ENCODE measurements around the gene AQP5.

The AQP5 gene

GRCh38 chr12:49948866-49949845 lies 12.5 kb upstream of the AQP5 start:
- DNase-seq, result no peak
- 89% methylated on average over 11 of the region's 13 CpGs for WGBS

GRCh38 chr12:49949866-49950265 lies 11.8 kb upstream of the AQP5 start:
- H3K79me1 ChIP-seq (replicated peaks; ENCODE audit: low read length, poor library complexity, severe bottlenecking), result no peaks in the 10 kb centered on the region
- H2AK5ac ChIP-seq (ENCODE audit: low read length, severe bottlenecking), result no peak overlapping the region
- no peak for DNase-seq
- peaks cover 2% of the 10 kb centered on the region for H3K4me1 ChIP-seq (ENCODE audit: control insufficient read depth, insufficient read depth, low read depth, low read length)
- H4K91ac ChIP-seq (ENCODE audit: low read length), result no peak overlapping the region
- H3K4ac ChIP-seq (ENCODE audit: low read depth in 1 of 2, low read length in 2 of 2), result no peak overlapping the region
- no peak overlapping the region for H2BK15ac ChIP-seq (ENCODE audit: low read depth, poor library complexity, severe bottlenecking)
- no peak overlapping the region for H3K9ac ChIP-seq (ENCODE audit: low read length)
- no peak overlapping the region for H3K23ac ChIP-seq (ENCODE audit: low read length in 2 of 2)
- no peaks in the 10 kb centered on the region for H3K36me3 ChIP-seq (ENCODE audit: control insufficient read depth in 1 of 2, insufficient read depth in 2 of 2, low read depth in 1 of 2, low read length in 2 of 2)
- no peaks in the 10 kb centered on the region for H3K9me3 ChIP-seq (ENCODE audit: control insufficient read depth, low read length)
- H2BK5ac ChIP-seq (ENCODE audit: low read depth, low read length, poor library complexity, severe bottlenecking), result no peak overlapping the region
- H3K27me3 ChIP-seq (ENCODE audit: control insufficient read depth in 1 of 2, insufficient read depth in 1 of 2, low read length in 2 of 2), result peaks cover 45 to 46% of the 10 kb centered on the region in 2 experiments
- H3K4me2 ChIP-seq (ENCODE audit: low read length, poor library complexity, severe bottlenecking), result no peak overlapping the region
- H3K27ac ChIP-seq (ENCODE audit: low read length, poor library complexity, severe bottlenecking), result no peak overlapping the region
- no peak overlapping the region for H4K8ac ChIP-seq (ENCODE audit: low read length)
- no peak overlapping the region for H2AFZ ChIP-seq (ENCODE audit: low read depth, low read length)
- WGBS, result 88% methylated on average over 3 of the region's 3 CpGs
- no peak overlapping the region for H3K4me3 ChIP-seq (ENCODE audit: insufficient read depth in 1 of 2, low read depth in 1 of 2, low read length in 2 of 2)
- H2BK12ac ChIP-seq (ENCODE audit: low read length in 2 of 2), result no peak overlapping the region
- no peak overlapping the region for H3K14ac ChIP-seq (ENCODE audit: low read length in 2 of 2)
- no peak overlapping the region for H2BK120ac ChIP-seq (ENCODE audit: low read depth, low read length)
- H3K18ac ChIP-seq (ENCODE audit: low read depth in 1 of 2, low read length in 2 of 2), result no peak overlapping the region

More at GRCh38 chr12:49948866-49949845, 12.5 kb upstream of the AQP5 start:
- Histone ChIP-seq H3K27me3 (ENCODE audit: control insufficient read depth in 1 of 2, insufficient read depth in 1 of 2, low read length in 2 of 2) (peaks cover 38 to 39% of the 10 kb centered on the region in 2 experiments), H4K91ac (ENCODE audit: low read length) (no peak overlapping the region), H3K79me1 (replicated peaks; ENCODE audit: low read length, poor library complexity, severe bottlenecking) (no peaks in the 10 kb centered on the region), H3K4me3 (ENCODE audit: insufficient read depth in 1 of 2, low read depth in 1 of 2, low read length in 2 of 2) (no peak overlapping the region), H3K4ac (ENCODE audit: low read depth in 1 of 2, low read length in 2 of 2) (no peak overlapping the region), H3K9me3 (ENCODE audit: control insufficient read depth, low read length) (no peaks in the 10 kb centered on the region), H2AFZ (ENCODE audit: low read depth, low read length) (no peak overlapping the region), H3K4me2 (ENCODE audit: low read length, poor library complexity, severe bottlenecking) (no peak overlapping the region), H3K4me1 (ENCODE audit: control insufficient read depth, insufficient read depth, low read depth, low read length) (peaks cover 2% of the 10 kb centered on the region), H3K18ac (ENCODE audit: low read depth in 1 of 2, low read length in 2 of 2) (no peak overlapping the region), H3K9ac (ENCODE audit: low read length) (no peak overlapping the region), H2BK120ac (ENCODE audit: low read depth, low read length) (no peak overlapping the region), H2AK5ac (ENCODE audit: low read length, severe bottlenecking) (no peak overlapping the region), H2BK12ac (ENCODE audit: low read length in 2 of 2) (no peak overlapping the region), H3K23ac (ENCODE audit: low read length in 2 of 2) (no peak overlapping the region), H3K36me3 (ENCODE audit: control insufficient read depth in 1 of 2, insufficient read depth in 2 of 2, low read depth in 1 of 2, low read length in 2 of 2) (no peaks in the 10 kb centered on the region), H3K14ac (ENCODE audit: low read length in 2 of 2) (no peak overlapping the region), H4K8ac (ENCODE audit: low read length) (no peak overlapping the region), H2BK5ac (ENCODE audit: low read depth, low read length, poor library complexity, severe bottlenecking) (no peak overlapping the region), H3K27ac (ENCODE audit: low read length, poor library complexity, severe bottlenecking) (no peak overlapping the region), H2BK15ac (ENCODE audit: low read depth, poor library complexity, severe bottlenecking) (no peak overlapping the region)

GRCh38 chr12:49950273-49951251 lies 11.1 kb upstream of the AQP5 start, which contains the start of gene AQP2:
Gene AQP2 (plus strand): TSS chr12:49950737. CDS start chr12:49950831, 94 bp downstream.
- no peak within 1 kb of the TSS for H3K27ac ChIP-seq (ENCODE audit: low read length, poor library complexity, severe bottlenecking)
- H2AK5ac ChIP-seq (ENCODE audit: low read length, severe bottlenecking), result no peak within 1 kb of the TSS
- no peak within 1 kb of the TSS for H3K23ac ChIP-seq (ENCODE audit: low read length in 2 of 2)
- no peak within 1 kb of the TSS for H2BK5ac ChIP-seq (ENCODE audit: low read depth, low read length, poor library complexity, severe bottlenecking)
- no peaks in the 10 kb centered on the region for H3K9me3 ChIP-seq (ENCODE audit: control insufficient read depth, low read length)
- H3K9ac ChIP-seq (ENCODE audit: low read length), result no peak within 1 kb of the TSS
- no peak within 1 kb of the TSS for H3K4me2 ChIP-seq (ENCODE audit: low read length, poor library complexity, severe bottlenecking)
- no peak within 1 kb of the TSS for H2BK12ac ChIP-seq (ENCODE audit: low read length in 2 of 2)
- H3K36me3 ChIP-seq (ENCODE audit: control insufficient read depth in 1 of 2, insufficient read depth in 2 of 2, low read depth in 1 of 2, low read length in 2 of 2), result no peaks in the 10 kb centered on the region
- peaks cover 52% of the 10 kb centered on the region in 2 experiments for H3K27me3 ChIP-seq (ENCODE audit: control insufficient read depth in 1 of 2, insufficient read depth in 1 of 2, low read length in 2 of 2)
- no peak within 1 kb of the TSS for H3K18ac ChIP-seq (ENCODE audit: low read depth in 1 of 2, low read length in 2 of 2)
- WGBS, result 88% methylated on average over 30 of the region's 32 CpGs
- no peaks in the 10 kb centered on the region for H3K79me1 ChIP-seq (replicated peaks; ENCODE audit: low read length, poor library complexity, severe bottlenecking)
- H2BK15ac ChIP-seq (ENCODE audit: low read depth, poor library complexity, severe bottlenecking), result no peak within 1 kb of the TSS
- H3K4ac ChIP-seq (ENCODE audit: low read depth in 1 of 2, low read length in 2 of 2), result no peak within 1 kb of the TSS
- no peaks in the 10 kb centered on the region for H3K4me1 ChIP-seq (ENCODE audit: control insufficient read depth, insufficient read depth, low read depth, low read length)
- peak; percentile 34 for DNase-seq
- no peak within 1 kb of the TSS for H2BK120ac ChIP-seq (ENCODE audit: low read depth, low read length)
- H2AFZ ChIP-seq (ENCODE audit: low read depth, low read length), result no peak within 1 kb of the TSS
- no peak within 1 kb of the TSS for H4K8ac ChIP-seq (ENCODE audit: low read length)
- H3K4me3 ChIP-seq (ENCODE audit: insufficient read depth in 1 of 2, low read depth in 1 of 2, low read length in 2 of 2), result no peak within 1 kb of the TSS
- H4K91ac ChIP-seq (ENCODE audit: low read length), result no peak within 1 kb of the TSS
- H3K14ac ChIP-seq (ENCODE audit: low read length in 2 of 2), result no peak within 1 kb of the TSS

All from mesenchymal stem cell (in vitro differentiated cells and primary cell).